ENCODE measurements around the gene CD99L2.

CD99L2 gene

DNA sequence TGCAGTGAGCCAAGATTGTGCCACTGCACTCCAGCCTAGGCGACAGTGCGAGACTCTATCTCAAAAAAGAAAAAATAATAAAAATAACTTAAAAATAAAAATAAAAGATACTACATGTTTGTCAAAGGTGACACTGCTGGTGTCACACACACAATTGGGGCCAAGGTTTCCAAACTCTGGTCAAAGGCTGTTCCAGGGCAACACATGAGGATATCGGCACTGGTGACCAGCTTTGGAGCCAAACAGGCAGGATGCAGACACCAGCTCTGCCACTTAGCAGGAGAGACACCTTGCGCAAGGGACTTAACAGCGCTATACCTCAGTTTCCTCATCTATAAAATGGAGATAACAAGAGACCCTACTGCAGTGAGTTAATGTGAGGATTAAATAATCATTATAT lies 52.3 kb downstream of the CD99L2 start:
- no peak for DNase-seq (ENCODE audit: low read depth)
- TF ChIP-seq CTCF (IDR thresholded peaks at IDR 0.05; ENCODE audit: insufficient read depth, low read depth, low read length, missing control alignments) = no peak
- no peak overlapping the region for H3K4me3 ChIP-seq (ENCODE audit: low read length)

DNA sequence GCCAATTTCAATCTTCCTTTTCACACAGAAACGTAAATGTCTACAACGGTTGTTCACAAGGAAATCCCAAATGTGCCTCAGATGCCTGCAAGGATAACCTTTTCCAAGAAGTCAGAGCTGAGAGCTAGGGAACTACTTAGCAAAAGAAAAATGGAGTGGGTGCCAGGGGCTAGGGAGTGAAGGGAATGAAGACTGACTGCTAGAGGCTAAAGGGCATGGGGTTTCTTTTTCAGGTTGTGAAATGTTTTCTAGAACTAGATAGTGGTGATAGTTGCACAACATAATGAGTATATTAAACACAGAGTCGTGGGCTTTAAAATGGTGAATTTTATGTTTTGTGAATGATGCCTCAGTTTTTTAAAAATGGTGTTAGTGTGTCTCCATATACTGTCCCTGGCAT lies 53.4 kb downstream of the CD99L2 start:
- no peak overlapping the region for H3K4me3 ChIP-seq (ENCODE audit: low read length)
- peak; percentile 24 for DNase-seq (ENCODE audit: low read depth)
- TF ChIP-seq CTCF (IDR thresholded peaks at IDR 0.05; ENCODE audit: insufficient read depth, low read depth, low read length, missing control alignments) = no peak

- TF ChIP-seq CTCF (IDR thresholded peaks at IDR 0.05; ENCODE audit: insufficient read depth, low read depth, low read length, missing control alignments) = no peak
- H3K4me3 ChIP-seq (ENCODE audit: low read length) = no peak overlapping the region
- DNase-seq (ENCODE audit: low read depth) = peak; percentile 93
Measured at GRCh38 chrX:150844016-150844415, 54.5 kb downstream of the CD99L2 start.

- no peak overlapping the region for H3K4me3 ChIP-seq (ENCODE audit: low read length)
- no peak for DNase-seq (ENCODE audit: low read depth)
- no peak for TF ChIP-seq CTCF (IDR thresholded peaks at IDR 0.05; ENCODE audit: insufficient read depth, low read depth, low read length, missing control alignments)
Measured at GRCh38 chrX:150842198-150842685, 56.2 kb downstream of the CD99L2 start.

DNA sequence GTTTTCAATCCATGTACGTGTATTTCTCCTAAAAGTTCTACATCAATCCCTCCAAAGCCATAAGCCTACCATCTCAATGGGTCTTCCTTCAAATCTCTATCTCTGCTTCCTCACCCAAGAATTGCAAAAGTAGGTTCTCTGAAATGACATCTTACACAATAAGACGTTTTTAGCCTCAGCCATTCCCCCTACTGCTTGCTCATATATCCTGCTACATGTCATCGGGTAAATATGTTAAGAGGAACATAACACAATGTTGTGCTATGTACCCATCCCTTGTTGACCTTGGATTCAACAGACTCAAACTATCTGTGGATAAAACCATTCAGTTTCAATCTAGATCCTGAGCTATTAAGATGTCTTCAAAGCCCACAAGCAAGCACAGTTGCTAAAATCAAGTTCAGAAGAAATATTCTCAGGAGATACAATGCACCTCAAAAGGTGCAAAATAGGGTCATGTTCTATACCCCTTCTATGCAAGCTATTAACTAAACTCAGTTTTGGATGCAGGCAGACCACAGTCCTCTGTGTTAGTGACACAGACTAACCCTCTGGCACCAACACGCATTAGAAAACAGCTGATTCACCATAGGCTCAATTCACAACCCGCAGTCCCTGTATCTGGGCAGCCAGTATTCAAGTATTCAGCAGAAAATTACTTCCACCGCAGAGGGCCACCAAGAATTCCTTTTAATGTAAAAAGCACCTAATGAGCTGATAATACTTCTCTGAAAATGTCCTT lies 56.8 kb downstream of the CD99L2 start:
- DNase-seq (ENCODE audit: low read depth) = peak; percentile 85
- no peak for TF ChIP-seq CTCF (IDR thresholded peaks at IDR 0.05; ENCODE audit: insufficient read depth, low read depth, low read length, missing control alignments)
- no peak overlapping the region for H3K4me3 ChIP-seq (ENCODE audit: low read length)

- TF ChIP-seq CTCF (IDR thresholded peaks at IDR 0.05; ENCODE audit: insufficient read depth, low read depth, low read length, missing control alignments) = no peak
- no peak for DNase-seq (ENCODE audit: low read depth)
- no peak overlapping the region for H3K4me3 ChIP-seq (ENCODE audit: low read length)
Measured at GRCh38 chrX:150837845-150838244, 60.6 kb downstream of the CD99L2 start.

- no peak for DNase-seq (ENCODE audit: low read depth)
- H3K4me3 ChIP-seq (ENCODE audit: low read length) = no peak overlapping the region
- no peak for TF ChIP-seq CTCF (IDR thresholded peaks at IDR 0.05; ENCODE audit: insufficient read depth, low read depth, low read length, missing control alignments)
Measured at GRCh38 chrX:150834695-150835094, 63.8 kb downstream of the CD99L2 start.

Data from epithelial cell of esophagus (primary cell).